MM.1S (cell line): Measurements from ENCODE around the gene SLC39A9.

Source experiments
- DNase-seq: peaks from one replicate; pipeline ENCODE4 v3.0.0-alpha.2; 2015
- H2AFZ ChIP-seq: fragments of 300-600 bp; sonication (generic); 2 replicates; pipeline ENCODE4 v1.6.0; 2016; ENCODE audit warnings: antibody characterized with exemption, low read length
- H3F3A ChIP-seq: fragments of 300-600 bp; sonication (generic); 2 replicates; pipeline ENCODE4 v1.6.1; 2016; ENCODE audit warnings: mild to moderate bottlenecking, antibody characterized with exemption, low read length, moderate library complexity, mixed read lengths; ENCODE audit not compliant: insufficient read depth
- H3K27ac ChIP-seq: fragments of 300-600 bp; sonication (generic); 2 replicates; pipeline ENCODE4 v1.5.1; 2016; ENCODE audit warnings: mild to moderate bottlenecking, low read length
- H3K27me3 ChIP-seq: fragments of 300-600 bp; sonication (generic); replicated peaks from 2 replicates; pipeline ENCODE4 v1.6.0; 2016; ENCODE audit warnings: low read length; ENCODE audit not compliant: insufficient read depth
- H3K36me3 ChIP-seq: fragments of 300-600 bp; sonication (generic); replicated peaks from 2 replicates; pipeline ENCODE4 v1.6.1; 2016; ENCODE audit warnings: mild to moderate bottlenecking, low read length, mixed read lengths; ENCODE audit not compliant: insufficient read depth
- H3K4me1 ChIP-seq: fragments of 300-600 bp; sonication (generic); 2 replicates; pipeline ENCODE4 v1.6.1; 2016; ENCODE audit warnings: low read length, mixed read lengths
- H3K4me2 ChIP-seq: fragments of 300-600 bp; sonication (generic); 2 replicates; pipeline ENCODE4 v1.6.0; 2016; ENCODE audit warnings: low read depth, low read length
- H3K4me3 ChIP-seq: fragments of 300-600 bp; sonication (generic); 2 replicates; pipeline ENCODE4 v1.5.1; 2016; ENCODE audit warnings: low read length, mixed read lengths
- H3K79me2 ChIP-seq: fragments of 300-600 bp; sonication (generic); 2 replicates; pipeline ENCODE4 v1.6.1; 2016; ENCODE audit warnings: mixed run types, low read length, mixed read lengths
- H3K9ac ChIP-seq: fragments of 300-600 bp; sonication (generic); 2 replicates; pipeline ENCODE4 v1.6.1; 2016; ENCODE audit warnings: low read length, mixed read lengths
- H3K9me2 ChIP-seq: fragments of 300-600 bp; sonication (generic); replicated peaks from 2 replicates; pipeline ENCODE4 v1.6.1; 2016; ENCODE audit warnings: mild to moderate bottlenecking, low read length, mixed read lengths; ENCODE audit not compliant: insufficient read depth
- H3K9me3 ChIP-seq: fragments of 300-600 bp; sonication (generic); replicated peaks from 2 replicates; pipeline ENCODE4 v1.6.1; 2016; ENCODE audit warnings: mild to moderate bottlenecking, low read length, mixed read lengths; ENCODE audit not compliant: insufficient read depth
- H4K20me1 ChIP-seq: fragments of 300-600 bp; sonication (generic); 2 replicates; pipeline ENCODE4 v1.6.1; 2016; ENCODE audit warnings: mild to moderate bottlenecking, low read length, moderate library complexity, mixed read lengths; ENCODE audit not compliant: insufficient read depth
- EZH2 ChIP-seq: fragments of 300-600 bp; sonication (generic); optimal IDR thresholded peaks from 2 replicates; pipeline ENCODE3; 2017; ENCODE audit warnings: low read depth, mild to moderate bottlenecking, antibody characterized with exemption, low read length, mixed read lengths
- EZH2phosphoT487 ChIP-seq: fragments of 300-600 bp; sonication (generic); IDR thresholded peaks from 2 replicates; pipeline ENCODE4 v1.6.1; 2018; ENCODE audit warnings: antibody characterized with exemption, low read length
- TF ChIP-seq, protein P1 (sequence below): fragments of 300-600 bp; sonication (generic); IDR thresholded peaks from 2 replicates; pipeline ENCODE4 v1.5.1; 2016; ENCODE audit warnings: antibody characterized with exemption, low read length, mixed read lengths

Gene SLC39A9

DNA sequence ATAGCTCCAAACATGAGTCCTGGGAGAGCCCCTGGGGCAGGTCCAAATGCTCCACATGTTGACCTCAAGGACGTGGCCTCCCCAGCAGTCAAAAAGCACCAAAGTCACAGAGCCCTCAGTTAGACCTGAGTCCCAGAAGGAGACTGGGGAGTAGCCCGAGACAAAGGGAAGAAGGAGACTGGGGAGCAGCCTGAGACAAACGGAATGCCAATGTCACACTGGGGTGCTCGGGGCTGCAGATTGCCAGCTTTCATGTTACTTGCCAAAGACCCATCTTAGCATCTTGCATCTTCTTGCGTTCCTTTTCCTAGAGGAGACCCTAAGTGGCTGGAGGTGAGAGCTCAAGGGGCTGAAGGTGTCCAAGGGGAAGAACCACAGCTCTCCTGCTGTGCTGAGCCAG lies 100.9 kb downstream of the SLC39A9 start:
- no peak overlapping the region for H2AFZ ChIP-seq
- no peaks in the 10 kb centered on the region for H3K9me2 ChIP-seq
- no peaks in the 10 kb centered on the region for H3K27me3 ChIP-seq
- no peak for TF ChIP-seq EZH2
- TF ChIP-seq, protein P1, sequence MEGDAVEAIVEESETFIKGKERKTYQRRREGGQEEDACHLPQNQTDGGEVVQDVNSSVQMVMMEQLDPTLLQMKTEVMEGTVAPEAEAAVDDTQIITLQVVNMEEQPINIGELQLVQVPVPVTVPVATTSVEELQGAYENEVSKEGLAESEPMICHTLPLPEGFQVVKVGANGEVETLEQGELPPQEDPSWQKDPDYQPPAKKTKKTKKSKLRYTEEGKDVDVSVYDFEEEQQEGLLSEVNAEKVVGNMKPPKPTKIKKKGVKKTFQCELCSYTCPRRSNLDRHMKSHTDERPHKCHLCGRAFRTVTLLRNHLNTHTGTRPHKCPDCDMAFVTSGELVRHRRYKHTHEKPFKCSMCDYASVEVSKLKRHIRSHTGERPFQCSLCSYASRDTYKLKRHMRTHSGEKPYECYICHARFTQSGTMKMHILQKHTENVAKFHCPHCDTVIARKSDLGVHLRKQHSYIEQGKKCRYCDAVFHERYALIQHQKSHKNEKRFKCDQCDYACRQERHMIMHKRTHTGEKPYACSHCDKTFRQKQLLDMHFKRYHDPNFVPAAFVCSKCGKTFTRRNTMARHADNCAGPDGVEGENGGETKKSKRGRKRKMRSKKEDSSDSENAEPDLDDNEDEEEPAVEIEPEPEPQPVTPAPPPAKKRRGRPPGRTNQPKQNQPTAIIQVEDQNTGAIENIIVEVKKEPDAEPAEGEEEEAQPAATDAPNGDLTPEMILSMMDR = no peak
- TF ChIP-seq EZH2phosphoT487 = no peak
- DNase-seq = no peak
- no peak overlapping the region for H3K9ac ChIP-seq
- no peak overlapping the region for H3K4me3 ChIP-seq
- H3K36me3 ChIP-seq = no peaks in the 10 kb centered on the region
- H3K9me3 ChIP-seq = no peaks in the 10 kb centered on the region
- no peak overlapping the region for H3K27ac ChIP-seq
- no peaks in the 10 kb centered on the region for H4K20me1 ChIP-seq
- no peaks in the 10 kb centered on the region for H3F3A ChIP-seq
- H3K79me2 ChIP-seq = no peaks in the 10 kb centered on the region
- H3K4me1 ChIP-seq = no peaks in the 10 kb centered on the region
- no peak overlapping the region for H3K4me2 ChIP-seq

DNA sequence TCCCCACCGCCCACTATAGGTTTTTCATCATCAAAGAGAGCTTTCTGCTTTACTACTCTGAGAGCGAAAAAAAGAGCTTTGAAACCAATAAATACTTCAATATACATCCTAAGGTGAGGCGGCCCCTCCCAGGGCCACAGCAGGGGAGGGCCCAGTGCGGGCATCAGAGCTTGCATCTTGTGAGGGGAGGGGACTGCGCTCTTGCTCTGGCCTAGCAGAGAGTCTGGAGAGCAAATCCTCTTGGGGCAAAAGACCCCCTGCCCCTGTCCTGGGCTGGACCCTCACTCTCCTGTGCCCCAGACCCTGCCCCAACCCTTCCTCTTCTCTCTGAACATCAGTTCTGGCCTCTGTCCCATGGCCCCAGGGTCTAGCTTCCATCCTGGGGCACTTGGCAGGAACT lies 101.6 kb downstream of the SLC39A9 start:
- no peak for DNase-seq
- Histone ChIP-seq H3K36me3 (no peaks in the 10 kb centered on the region), H3K27me3 (no peaks in the 10 kb centered on the region), H4K20me1 (no peaks in the 10 kb centered on the region), H3K4me2 (no peak overlapping the region), H3K9me3 (no peaks in the 10 kb centered on the region), H3K9ac (no peak overlapping the region), H3K27ac (no peak overlapping the region), H3K4me1 (no peaks in the 10 kb centered on the region), H3K79me2 (no peaks in the 10 kb centered on the region), H3K4me3 (no peak overlapping the region), H3K9me2 (no peaks in the 10 kb centered on the region), H2AFZ (no peak overlapping the region), H3F3A (no peaks in the 10 kb centered on the region)
- TF ChIP-seq, protein P1 = no peak
- TF ChIP-seq EZH2 = no peak

DNA sequence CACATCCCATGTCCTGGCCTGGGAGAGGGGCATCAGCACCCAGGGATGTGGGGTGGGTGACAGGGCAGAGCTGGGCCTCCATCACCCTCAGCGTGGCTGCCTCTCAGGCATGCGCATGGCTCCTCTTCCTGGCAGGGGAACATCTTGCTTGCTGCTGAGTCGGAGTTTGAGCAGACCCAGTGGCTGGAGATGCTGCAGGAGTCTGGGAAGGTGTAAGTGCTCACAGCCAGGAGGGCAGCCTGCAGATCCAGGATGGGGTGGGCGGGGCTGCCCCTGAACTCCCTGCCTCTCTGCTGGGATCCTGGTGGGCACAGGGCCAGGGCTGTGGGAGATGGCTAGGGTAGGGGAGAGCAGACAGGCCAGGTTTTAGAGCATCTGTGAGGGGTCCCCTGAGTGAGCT lies 102.2 kb downstream of the SLC39A9 start:
- H3K27me3 ChIP-seq = no peaks in the 10 kb centered on the region
- DNase-seq = no peak
- no peak overlapping the region for H3K27ac ChIP-seq
- H3K9me2 ChIP-seq = no peaks in the 10 kb centered on the region
- H4K20me1 ChIP-seq = no peaks in the 10 kb centered on the region
- H3F3A ChIP-seq = no peaks in the 10 kb centered on the region
- no peak overlapping the region for H2AFZ ChIP-seq
- no peaks in the 10 kb centered on the region for H3K79me2 ChIP-seq
- H3K9me3 ChIP-seq = no peaks in the 10 kb centered on the region
- no peak overlapping the region for H3K4me2 ChIP-seq
- H3K9ac ChIP-seq = no peak overlapping the region
- H3K36me3 ChIP-seq = no peaks in the 10 kb centered on the region
- H3K4me3 ChIP-seq = no peak overlapping the region
- H3K4me1 ChIP-seq = no peaks in the 10 kb centered on the region
- TF ChIP-seq EZH2 (no peak), EZH2phosphoT487 (no peak)
- TF ChIP-seq, protein P1 = no peak

DNA sequence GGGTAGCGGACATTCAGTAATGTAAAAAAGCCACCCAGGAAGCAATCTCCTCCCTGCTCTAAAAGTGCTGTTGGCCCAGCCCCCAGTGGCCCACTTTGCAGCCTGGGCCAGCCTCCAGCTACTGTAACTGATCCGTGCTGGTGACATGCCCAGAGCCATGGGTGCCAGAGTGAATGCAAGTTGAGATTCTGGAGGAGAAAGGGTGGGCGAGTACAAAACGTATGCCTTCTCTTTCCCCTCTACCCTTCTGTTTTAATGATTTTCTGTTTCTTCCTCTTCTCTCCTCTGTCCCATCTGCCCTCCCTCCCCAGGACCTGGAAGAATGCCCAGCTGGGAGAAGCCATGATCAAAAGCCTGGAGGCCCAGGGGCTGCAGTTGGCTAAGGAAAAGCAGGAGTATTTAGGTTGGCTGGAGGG lies 102.9 kb downstream of the SLC39A9 start:
- Histone ChIP-seq H3K36me3 (no peaks in the 10 kb centered on the region), H3K9me3 (no peaks in the 10 kb centered on the region), H2AFZ (no peak overlapping the region), H3K4me2 (no peak overlapping the region), H3K79me2 (no peaks in the 10 kb centered on the region), H3F3A (no peaks in the 10 kb centered on the region), H3K27me3 (no peaks in the 10 kb centered on the region), H3K4me1 (no peaks in the 10 kb centered on the region), H4K20me1 (no peaks in the 10 kb centered on the region), H3K27ac (no peak overlapping the region), H3K9ac (no peak overlapping the region), H3K4me3 (no peak overlapping the region), H3K9me2 (no peaks in the 10 kb centered on the region)
- TF ChIP-seq EZH2 = no peak
- TF ChIP-seq EZH2phosphoT487 = no peak
- TF ChIP-seq, protein P1 = no peak
- DNase-seq = no peak
